ENCODE measurements around the gene JMJD7.

The JMJD7 gene

GRCh38 chr15:41799488-41799805 lies 28.4 kb upstream of the JMJD7 start:
- in situ Hi-C loops (cut with MboI; ENCODE audit: low sequenced_read_pairs), result no loop called here

GRCh38 chr15:41801185-41801584 lies 26.7 kb upstream of the JMJD7 start:
- in situ Hi-C loops (cut with MboI; ENCODE audit: low sequenced_read_pairs), result no loop called here

GRCh38 chr15:41801850-41802455 lies 25.9 kb upstream of the JMJD7 start:
- in situ Hi-C loops (cut with MboI; ENCODE audit: low sequenced_read_pairs), result no loop called here

DNA sequence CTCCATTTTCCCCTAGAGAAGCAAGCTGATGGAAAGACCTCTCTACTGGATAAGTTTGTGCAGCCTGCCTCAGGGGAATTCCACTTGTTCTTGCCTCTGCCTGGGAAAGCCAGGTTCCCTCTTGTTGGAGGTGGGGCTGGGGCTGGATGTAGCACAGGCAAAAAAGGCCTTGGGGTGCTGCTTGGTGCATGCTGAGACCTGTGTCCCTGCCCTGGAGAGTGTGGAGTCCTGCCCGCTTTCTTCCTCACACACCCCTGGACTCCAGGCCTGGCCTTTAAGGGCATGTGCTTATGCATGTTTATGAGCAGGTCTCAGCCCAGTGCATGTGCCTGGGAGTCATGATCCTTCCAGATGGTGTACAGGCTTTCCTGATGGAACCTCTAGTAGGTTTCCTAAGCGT lies 23.5 kb upstream of the JMJD7 start:
- in situ Hi-C loops (cut with MboI; ENCODE audit: low sequenced_read_pairs), result no loop called here

DNA sequence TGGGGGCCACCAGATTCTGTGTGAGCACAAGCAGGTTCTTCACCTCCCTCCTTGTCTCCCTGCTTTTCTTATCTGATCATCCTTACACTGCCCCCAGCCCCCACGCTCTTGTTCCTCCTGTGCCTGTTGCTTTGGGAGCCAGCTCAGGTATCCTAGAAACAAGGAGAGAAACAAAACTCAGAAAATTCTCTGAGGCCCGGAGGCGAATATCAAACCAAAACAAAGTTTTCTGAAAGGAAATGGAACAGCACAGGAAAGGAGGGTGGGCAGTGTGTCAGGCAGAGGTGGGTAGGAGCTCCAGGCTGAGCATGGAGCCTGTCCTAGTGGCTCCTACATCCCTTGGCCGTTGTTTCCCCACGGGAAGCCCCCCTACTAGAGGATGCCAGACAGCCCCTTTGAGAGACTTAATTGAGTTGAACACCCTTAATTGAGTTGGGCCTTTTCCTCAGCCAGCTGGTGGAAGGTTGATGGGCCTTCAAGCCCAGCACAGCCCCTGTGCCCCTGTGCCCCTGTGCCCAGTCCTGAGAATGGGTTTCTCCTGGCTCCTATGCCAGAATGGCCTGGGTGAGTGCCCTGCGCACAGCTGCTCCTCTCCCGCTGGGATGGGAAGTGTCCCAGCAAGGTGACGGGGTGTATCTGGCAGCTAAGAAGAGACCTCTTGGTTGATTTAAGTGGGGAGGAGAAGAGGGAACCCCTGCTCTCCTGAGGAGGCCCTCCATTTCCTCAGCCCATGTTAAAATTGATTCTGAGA lies 22.8 kb upstream of the JMJD7 start:
- in situ Hi-C loops (cut with MboI; ENCODE audit: low sequenced_read_pairs), result no loop called here

DNA sequence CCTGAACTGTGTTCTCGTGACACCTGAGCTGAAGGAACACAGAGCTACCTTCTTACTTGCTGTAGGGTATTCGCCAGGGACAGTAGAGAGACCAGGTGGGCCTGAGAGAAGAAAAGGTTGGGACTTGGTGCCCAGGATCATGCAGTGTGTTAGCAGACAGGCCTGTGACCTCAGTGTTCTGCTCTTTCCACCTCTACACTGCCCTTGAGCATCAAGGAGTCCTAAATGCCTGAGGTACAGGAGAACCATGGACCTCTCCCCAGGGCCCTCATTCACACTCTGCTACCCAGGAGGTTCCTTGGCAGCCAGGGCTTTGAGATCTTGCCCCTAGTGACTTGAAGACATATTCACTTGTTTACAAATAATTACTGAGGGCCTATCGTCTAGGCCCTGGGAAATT lies 22.2 kb upstream of the JMJD7 start:
- in situ Hi-C loops (cut with MboI; ENCODE audit: low sequenced_read_pairs), result no loop called here

DNA sequence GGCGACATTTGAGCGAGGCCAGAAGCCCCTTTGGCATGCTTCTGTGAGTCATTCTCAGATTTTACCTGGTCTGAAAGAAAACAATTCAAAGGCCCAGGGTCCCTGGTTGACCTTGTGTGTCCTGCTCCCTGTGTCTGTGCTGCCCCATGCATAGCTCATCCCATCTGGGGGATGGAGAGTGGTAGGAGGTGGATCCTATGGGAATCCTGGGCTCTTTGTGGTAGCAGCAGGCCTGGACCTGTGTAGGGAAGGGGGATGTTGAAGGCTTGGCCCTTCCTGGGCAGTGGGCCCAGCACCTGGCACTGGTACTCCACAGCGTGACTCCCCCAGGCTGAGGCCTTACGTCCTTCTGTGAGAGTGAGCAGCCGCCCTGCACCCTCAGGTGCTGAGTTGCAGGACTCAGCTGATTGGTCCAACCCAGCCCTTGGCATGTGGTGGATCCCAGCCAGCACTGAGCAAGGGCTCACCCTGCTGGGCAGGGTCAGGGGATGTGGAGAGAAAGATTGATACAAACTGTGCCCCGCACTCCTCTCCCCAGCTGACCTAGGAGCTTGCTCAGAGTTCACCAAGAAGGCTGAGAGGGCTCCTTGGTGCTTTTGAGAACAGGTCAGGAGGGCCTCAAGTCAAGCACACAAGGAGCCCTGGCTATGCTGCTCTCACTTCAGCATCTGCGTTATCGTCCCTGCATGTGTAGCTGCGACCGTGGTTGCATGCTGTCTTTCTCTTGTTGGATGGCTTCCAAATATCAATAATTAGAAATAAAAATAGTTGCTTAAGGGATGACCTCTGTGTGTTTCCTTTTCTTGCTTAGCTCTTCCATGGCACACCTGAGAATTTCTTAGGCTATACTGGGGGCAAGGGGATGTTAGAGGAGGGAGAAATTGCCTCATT lies 21.4 kb upstream of the JMJD7 start:
- in situ Hi-C loops (cut with MboI; ENCODE audit: low sequenced_read_pairs), result no loop called here

GRCh38 chr15:41809121-41809520 lies 18.8 kb upstream of the JMJD7 start:
- in situ Hi-C loops (cut with MboI; ENCODE audit: low sequenced_read_pairs), result no loop called here

GRCh38 chr15:41809526-41810220 lies 18.2 kb upstream of the JMJD7 start:
- in situ Hi-C loops (cut with MboI; ENCODE audit: low sequenced_read_pairs), result no loop called here

GRCh38 chr15:41810651-41811431 lies 17.1 kb upstream of the JMJD7 start:
- in situ Hi-C loops (cut with MboI; ENCODE audit: low sequenced_read_pairs), result no loop called here

DNA sequence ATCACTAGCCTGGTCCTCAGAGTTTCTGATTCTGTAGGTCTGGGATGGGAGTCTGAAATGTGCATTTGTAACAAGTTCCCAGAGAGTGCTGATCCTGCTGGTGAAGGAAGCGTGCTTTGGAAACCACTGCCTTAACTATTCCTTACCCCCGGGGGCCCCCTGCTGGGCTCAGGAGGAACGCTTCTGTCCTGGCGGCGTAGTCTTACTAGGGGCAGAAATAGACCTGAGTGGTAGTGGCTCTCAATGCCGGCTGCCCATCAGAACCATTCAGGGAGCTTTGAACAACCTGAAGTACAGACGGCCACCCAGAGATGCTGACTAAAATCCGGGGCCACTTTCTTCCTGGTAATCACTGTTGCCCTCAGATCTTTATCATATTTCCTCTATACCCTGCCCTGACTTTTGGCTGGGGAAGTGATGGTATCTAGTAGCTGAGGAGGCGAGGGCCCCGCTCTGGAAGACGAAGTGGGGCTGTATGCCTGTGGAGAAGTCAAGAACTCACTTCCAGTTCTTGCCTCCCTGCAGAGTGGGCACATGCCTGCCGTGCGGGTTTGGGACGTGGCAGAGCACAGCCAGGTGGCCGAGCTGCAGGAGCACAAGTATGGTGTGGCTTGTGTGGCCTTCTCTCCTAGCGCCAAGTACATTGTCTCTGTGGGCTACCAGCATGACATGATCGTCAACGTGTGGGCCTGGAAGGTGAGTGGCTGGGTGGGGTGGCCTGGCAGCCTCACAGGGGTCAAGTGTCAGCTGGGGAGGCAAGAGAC lies 16.3 kb upstream of the JMJD7 start:
- in situ Hi-C loops (cut with MboI; ENCODE audit: low sequenced_read_pairs), result no loop called here

DNA sequence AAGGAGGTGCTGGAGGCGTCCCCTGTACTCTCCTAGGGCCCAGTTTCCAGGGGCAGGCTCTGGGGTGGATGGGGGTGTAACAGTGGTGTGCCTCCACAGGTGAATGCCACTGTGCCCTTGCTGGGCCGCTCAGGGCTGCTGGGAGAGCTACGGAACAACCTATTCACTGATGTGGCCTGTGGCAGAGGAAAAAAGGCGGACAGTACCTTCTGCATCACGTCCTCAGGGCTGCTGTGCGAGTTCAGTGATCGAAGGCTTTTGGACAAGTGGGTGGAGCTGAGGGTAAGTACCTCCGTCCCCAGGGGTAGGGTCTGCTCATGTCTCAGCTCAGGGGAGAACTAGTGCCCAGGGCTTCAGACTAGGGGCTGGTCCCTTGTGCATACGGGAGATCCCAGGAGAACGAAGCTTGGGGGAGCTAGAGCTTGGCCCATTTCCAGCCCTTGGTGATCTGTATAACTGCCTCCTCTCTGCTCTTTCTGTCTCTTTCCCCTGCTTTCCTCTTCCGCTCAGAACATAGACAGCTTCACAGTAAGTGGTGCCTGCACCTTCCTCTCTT lies 15.0 kb upstream of the JMJD7 start:
- in situ Hi-C loops (cut with MboI; ENCODE audit: low sequenced_read_pairs), result no loop called here

GRCh38 chr15:41813426-41813825 lies 14.5 kb upstream of the JMJD7 start:
- in situ Hi-C loops (cut with MboI; ENCODE audit: low sequenced_read_pairs), result no loop called here

GRCh38 chr15:41814534-41814933 lies 13.4 kb upstream of the JMJD7 start:
- in situ Hi-C loops (cut with MboI; ENCODE audit: low sequenced_read_pairs), result no loop called here

- in situ Hi-C loops (cut with MboI; ENCODE audit: low sequenced_read_pairs), result no loop called here
Observed at GRCh38 chr15:41816788-41817187, 11.1 kb upstream of the JMJD7 start.

- in situ Hi-C loops (cut with MboI; ENCODE audit: low sequenced_read_pairs), result no loop called here
Observed at GRCh38 chr15:41817327-41817726, 10.6 kb upstream of the JMJD7 start.

DNA sequence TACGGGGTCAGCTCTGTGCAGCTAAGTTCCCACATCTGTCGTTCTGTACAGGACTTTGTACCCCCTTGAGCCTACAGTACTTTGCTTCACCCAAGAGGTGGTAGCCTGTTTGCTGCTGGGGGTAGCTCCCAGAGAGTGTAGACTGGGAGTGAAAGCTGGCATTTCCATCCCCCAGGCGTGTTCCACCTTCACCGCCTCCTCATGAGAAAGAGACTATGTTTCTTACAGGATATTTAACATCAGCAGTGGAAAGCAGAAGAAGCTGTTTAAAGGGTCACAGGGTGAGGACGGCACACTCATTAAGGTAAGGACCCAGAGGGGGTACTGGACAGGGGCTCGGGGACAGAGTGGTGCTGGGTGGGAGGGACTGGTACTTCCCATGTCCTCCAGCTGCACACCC lies 10.1 kb upstream of the JMJD7 start:
- in situ Hi-C loops (cut with MboI; ENCODE audit: low sequenced_read_pairs), result no loop called here

- in situ Hi-C loops (cut with MboI; ENCODE audit: low sequenced_read_pairs), result no loop called here
Observed at GRCh38 chr15:41819455-41820050, 8.3 kb upstream of the JMJD7 start.

- in situ Hi-C loops (cut with MboI; ENCODE audit: low sequenced_read_pairs), result no loop called here
Observed at GRCh38 chr15:41820791-41821423, 7.0 kb upstream of the JMJD7 start.
